Measurements from ENCODE around the gene TOMM40. TPM values are rescaled to one million over a fixed set of nuclear protein-coding genes. Genes with fewer than 3 reads are reported as not detected.
"Not testable (repeated sequence)": the region's sequence is repeated elsewhere in the genome, so short reads cannot be mapped to it uniquely, and the experiment has no call there.

The TOMM40 gene
- total and polyA plus RNA-seq, 4 donors = 17.6 to 76.8 (median 62.2) TPM

- DNase-seq (no peak), ATAC-seq (ENCODE audit: insufficient read depth, low FRiP score) (no peak)
- WGBS, 2 donors = 97 to 99% methylated on average over 39 to 44 of the region's 44 CpGs
- H3K9me3 ChIP-seq (ENCODE audit: control insufficient read depth in 4 of 4, insufficient read depth in 3 of 4, low read length in 3 of 4) = peaks cover 0 to 1% (median 0%) of the 10 kb centered on the region in 4 donors
- no peak for TF ChIP-seq CTCF (IDR thresholded peaks at IDR 0.05; ENCODE audit: control extremely low read depth, extremely low read depth)
- H3K36me3 ChIP-seq (ENCODE audit: control insufficient read depth in 4 of 4, insufficient read depth in 4 of 4, low read length in 4 of 4) = peaks cover 0 to 2% (median 0%) of the 10 kb centered on the region in 4 donors
- H3K9ac ChIP-seq (ENCODE audit: insufficient read depth in 1 of 2, low read length in 2 of 2) = no peak overlapping the region
- no peaks in the 10 kb centered on the region for H3K27me3 ChIP-seq (ENCODE audit: control insufficient read depth in 3 of 3, insufficient read depth in 3 of 3, low read length in 2 of 3)
- no peak overlapping the region for H3K4me3 ChIP-seq
- H3K27ac ChIP-seq (ENCODE audit: low read depth in 1 of 2, low read length in 1 of 2) = no peak overlapping the region
- H3K4me1 ChIP-seq (ENCODE audit: control insufficient read depth in 5 of 5, insufficient read depth in 5 of 5, low read length in 5 of 5) = peaks cover 0 to 34% (median 6%) of the 10 kb centered on the region in 5 donors
Measured at GRCh38 chr19:44908836-44909261, 17.8 kb downstream of the TOMM40 start.

DNA sequence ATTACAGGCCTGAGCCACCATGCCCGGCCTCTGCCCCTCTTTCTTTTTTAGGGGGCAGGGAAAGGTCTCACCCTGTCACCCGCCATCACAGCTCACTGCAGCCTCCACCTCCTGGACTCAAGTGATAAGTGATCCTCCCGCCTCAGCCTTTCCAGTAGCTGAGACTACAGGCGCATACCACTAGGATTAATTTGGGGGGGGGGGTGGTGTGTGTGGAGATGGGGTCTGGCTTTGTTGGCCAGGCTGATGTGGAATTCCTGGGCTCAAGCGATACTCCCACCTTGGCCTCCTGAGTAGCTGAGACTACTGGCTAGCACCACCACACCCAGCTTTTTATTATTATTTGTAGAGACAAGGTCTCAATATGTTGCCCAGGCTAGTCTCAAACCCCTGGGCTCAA lies 18.7 kb downstream of the TOMM40 start:
- 90 to 93% methylated on average over 5 of the region's 5 CpGs for WGBS, 2 donors
- H3K36me3 ChIP-seq (ENCODE audit: control insufficient read depth in 4 of 4, insufficient read depth in 4 of 4, low read length in 4 of 4) = peaks cover 0 to 2% (median 0%) of the 10 kb centered on the region in 4 donors
- no peak for DNase-seq
- H3K27me3 ChIP-seq (ENCODE audit: control insufficient read depth in 3 of 3, insufficient read depth in 3 of 3, low read length in 2 of 3) = no peaks in the 10 kb centered on the region
- TF ChIP-seq CTCF (IDR thresholded peaks at IDR 0.05; ENCODE audit: control extremely low read depth, extremely low read depth) = no peak
- H3K4me3 ChIP-seq = no peak overlapping the region
- H3K27ac ChIP-seq (ENCODE audit: low read depth in 1 of 2, low read length in 1 of 2) = no peak overlapping the region
- no peak for ATAC-seq (ENCODE audit: insufficient read depth, low FRiP score)
- H3K9ac ChIP-seq (ENCODE audit: insufficient read depth in 1 of 2, low read length in 2 of 2) = no peak overlapping the region
- peaks cover 0 to 41% (median 11%) of the 10 kb centered on the region in 5 donors for H3K4me1 ChIP-seq (ENCODE audit: control insufficient read depth in 5 of 5, insufficient read depth in 5 of 5, low read length in 5 of 5)
- H3K9me3 ChIP-seq (ENCODE audit: control insufficient read depth in 4 of 4, insufficient read depth in 3 of 4, low read length in 3 of 4) = peaks cover 0 to 1% (median 0%) of the 10 kb centered on the region in 4 donors

- not testable (repeated sequence) for ATAC-seq (ENCODE audit: insufficient read depth, low FRiP score); H3K27me3 ChIP-seq (ENCODE audit: control insufficient read depth in 3 of 3, insufficient read depth in 3 of 3, low read length in 2 of 3); H3K9ac ChIP-seq (ENCODE audit: insufficient read depth in 1 of 2, low read length in 2 of 2); DNase-seq; H3K36me3 ChIP-seq (ENCODE audit: control insufficient read depth in 4 of 4, insufficient read depth in 4 of 4, low read length in 4 of 4); H3K9me3 ChIP-seq (ENCODE audit: control insufficient read depth in 4 of 4, insufficient read depth in 3 of 4, low read length in 3 of 4); H3K4me3 ChIP-seq
- H3K4me1 ChIP-seq (ENCODE audit: control insufficient read depth in 5 of 5, insufficient read depth in 5 of 5, low read length in 5 of 5) = peaks cover 0 to 31% (median 11%) of the 10 kb centered on the region in 5 donors
- WGBS, 2 donors = 88 to 89% methylated on average over 6 of the region's 6 CpGs
- peak overlapping the region in 1 of 2 donors; percentile 27 for H3K27ac ChIP-seq (ENCODE audit: low read depth in 1 of 2, low read length in 1 of 2)
Measured at GRCh38 chr19:44911896-44912295, 20.8 kb downstream of the TOMM40 start.

DNA sequence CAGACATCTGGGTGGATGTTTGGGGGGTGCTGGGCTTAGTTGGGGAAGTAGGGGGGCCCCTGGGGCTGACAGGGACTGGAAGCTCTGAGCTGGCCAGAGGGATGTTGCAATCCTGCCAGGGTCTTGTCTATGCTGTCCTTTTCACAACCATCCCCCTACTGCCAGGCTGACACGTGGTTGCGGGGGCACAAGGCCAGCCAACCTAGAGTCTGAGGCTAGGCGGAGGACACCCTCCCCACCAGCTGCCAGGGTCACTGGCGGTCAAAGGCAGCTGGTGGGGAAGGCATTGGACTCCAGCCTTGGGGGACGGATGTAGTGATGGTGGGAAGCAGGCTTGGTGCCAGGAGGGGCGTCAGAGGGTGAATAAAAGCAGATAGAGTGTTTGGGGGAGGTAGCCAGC lies 21.8 kb downstream of the TOMM40 start:
- WGBS, 2 donors = 34 to 35% methylated on average over 6 of the region's 6 CpGs
- peaks cover 0 to 31% (median 11%) of the 10 kb centered on the region in 5 donors for H3K4me1 ChIP-seq (ENCODE audit: control insufficient read depth in 5 of 5, insufficient read depth in 5 of 5, low read length in 5 of 5)
- peak; percentile 8 for ATAC-seq (ENCODE audit: insufficient read depth, low FRiP score)
- H3K9ac ChIP-seq (ENCODE audit: insufficient read depth in 1 of 2, low read length in 2 of 2) = no peak overlapping the region
- H3K36me3 ChIP-seq (ENCODE audit: control insufficient read depth in 4 of 4, insufficient read depth in 4 of 4, low read length in 4 of 4) = peaks cover 0 to 2% (median 0%) of the 10 kb centered on the region in 4 donors
- no peaks in the 10 kb centered on the region for H3K27me3 ChIP-seq (ENCODE audit: control insufficient read depth in 3 of 3, insufficient read depth in 3 of 3, low read length in 2 of 3)
- H3K27ac ChIP-seq (ENCODE audit: low read depth in 1 of 2, low read length in 1 of 2) = no peak overlapping the region
- peak; percentile 82 to 87 (median 86) for DNase-seq
- TF ChIP-seq CTCF (IDR thresholded peaks at IDR 0.05; ENCODE audit: control extremely low read depth, extremely low read depth) = no peak
- H3K4me3 ChIP-seq = no peak overlapping the region
- peaks cover 0 to 1% (median 0%) of the 10 kb centered on the region in 4 donors for H3K9me3 ChIP-seq (ENCODE audit: control insufficient read depth in 4 of 4, insufficient read depth in 3 of 4, low read length in 3 of 4)

- Histone ChIP-seq H3K27ac (ENCODE audit: low read depth in 1 of 2, low read length in 1 of 2) (peak overlapping the region in 1 of 2 donors; percentile 13), H3K4me1 (ENCODE audit: control insufficient read depth in 5 of 5, insufficient read depth in 5 of 5, low read length in 5 of 5) (peaks cover 0 to 31% (median 11%) of the 10 kb centered on the region in 5 donors), H3K4me3 (peak overlapping the region; percentile 6)
- not testable (repeated sequence) for ATAC-seq (ENCODE audit: insufficient read depth, low FRiP score); H3K27me3 ChIP-seq (ENCODE audit: control insufficient read depth in 3 of 3, insufficient read depth in 3 of 3, low read length in 2 of 3); H3K9me3 ChIP-seq (ENCODE audit: control insufficient read depth in 4 of 4, insufficient read depth in 3 of 4, low read length in 3 of 4); DNase-seq; H3K36me3 ChIP-seq (ENCODE audit: control insufficient read depth in 4 of 4, insufficient read depth in 4 of 4, low read length in 4 of 4); H3K9ac ChIP-seq (ENCODE audit: insufficient read depth in 1 of 2, low read length in 2 of 2)
- 52 to 59% methylated on average over 22 to 23 of the region's 23 CpGs for WGBS, 2 donors
Measured at GRCh38 chr19:44913512-44914432, 22.7 kb downstream of the TOMM40 start.

Measured in lung (tissue), 12 donors.